ENCODE results near the gene GLYR1.

GLYR1 gene

DNA sequence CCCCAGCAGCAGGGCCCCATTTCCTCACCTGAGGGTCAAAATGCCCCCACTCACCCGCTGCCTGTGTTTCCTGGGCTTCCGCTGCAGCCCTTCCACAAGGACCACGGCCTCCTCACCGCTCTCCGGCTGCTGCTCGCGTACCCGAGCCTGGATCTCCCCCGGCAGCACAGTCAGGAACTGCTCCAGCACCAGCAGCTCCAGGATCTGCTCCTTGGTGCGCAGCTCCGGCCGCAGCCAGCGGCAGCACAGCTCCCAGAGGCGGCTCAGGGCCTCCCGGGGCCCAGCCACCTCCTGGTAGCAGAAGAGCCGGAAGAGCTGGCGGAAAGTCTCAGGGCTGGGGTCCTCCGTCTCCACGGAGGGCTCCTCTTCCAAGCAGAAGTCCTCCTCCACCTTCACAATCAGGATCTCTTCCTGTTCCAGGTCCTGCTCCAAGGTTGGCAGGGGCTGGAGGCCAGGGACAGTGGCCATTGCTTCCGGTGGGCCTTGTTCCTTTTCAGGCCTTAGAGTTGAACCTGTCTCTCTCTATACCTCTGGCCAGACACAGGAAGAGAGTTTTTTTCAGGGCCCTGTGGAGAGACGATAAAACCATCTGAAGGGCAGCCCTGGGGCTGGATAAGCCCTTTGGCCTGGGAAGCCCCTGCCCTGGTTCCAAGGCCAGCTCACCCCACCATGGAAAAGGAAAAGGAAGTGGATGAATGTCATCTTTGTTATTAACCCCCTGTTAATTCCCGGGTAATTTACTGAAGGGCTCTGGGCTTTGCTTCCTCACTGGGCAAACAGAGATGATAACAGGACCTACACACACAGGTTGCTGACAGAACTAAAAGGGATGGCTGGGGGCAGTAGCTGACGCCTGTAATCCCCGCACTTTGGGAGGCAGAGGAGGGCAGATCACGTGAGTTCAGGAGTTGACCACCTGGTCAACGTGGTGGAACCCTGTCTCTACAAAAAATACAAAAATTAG, 81.3 kb downstream of the GLYR1 start:
- H3K9ac ChIP-seq (ENCODE audit: low read depth in 1 of 2, low read length in 2 of 2) = peak overlapping the region; percentile 87 to 89
- H3K27me3 ChIP-seq (ENCODE audit: control insufficient read depth in 1 of 2, insufficient read depth in 2 of 2, low read length in 2 of 2) = no peaks in the 10 kb centered on the region
- H3K27ac ChIP-seq (ENCODE audit: low read depth, low read length) = no peak overlapping the region
- peak overlapping the region; percentile 77 to 90 for H3K4me3 ChIP-seq (ENCODE audit: low read depth in 1 of 2, low read length in 2 of 2)
- no peaks in the 10 kb centered on the region for H3K9me3 ChIP-seq (ENCODE audit: control insufficient read depth in 1 of 2, low read length in 2 of 2)
- peaks cover 0 to 28% of the 10 kb centered on the region in 2 donors for H3K36me3 ChIP-seq (ENCODE audit: control insufficient read depth in 1 of 2, insufficient read depth in 2 of 2, low read length in 2 of 2)
- peaks cover 20 to 33% of the 10 kb centered on the region in 2 donors for H3K4me1 ChIP-seq (ENCODE audit: control insufficient read depth in 1 of 2, insufficient read depth in 2 of 2, low read length in 2 of 2)

DNA sequence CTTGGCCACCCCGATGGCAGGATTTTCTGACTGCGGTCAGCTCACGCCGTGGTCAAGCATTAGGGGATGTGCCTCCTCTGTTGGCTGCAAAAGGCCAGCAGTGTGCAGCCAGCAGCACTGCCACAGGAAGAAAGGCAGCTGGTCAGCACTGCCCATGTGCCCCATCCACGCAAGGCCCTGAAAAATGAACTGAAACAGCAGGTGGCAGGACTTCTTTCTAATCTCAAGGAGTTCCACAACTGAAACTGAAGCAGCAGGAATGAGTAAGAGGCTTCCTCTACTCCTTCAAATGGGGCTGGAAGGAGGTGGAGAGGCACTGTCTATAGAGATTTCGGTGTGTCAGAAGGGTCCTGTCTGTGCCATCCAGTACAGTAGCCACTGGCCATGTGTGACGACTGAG, 83.3 kb downstream of the GLYR1 start:
- Histone ChIP-seq H3K27me3 (ENCODE audit: control insufficient read depth in 1 of 2, insufficient read depth in 2 of 2, low read length in 2 of 2) (no peaks in the 10 kb centered on the region), H3K9ac (ENCODE audit: low read depth in 1 of 2, low read length in 2 of 2) (no peak overlapping the region), H3K27ac (ENCODE audit: low read depth, low read length) (no peak overlapping the region), H3K9me3 (ENCODE audit: control insufficient read depth in 1 of 2, low read length in 2 of 2) (no peaks in the 10 kb centered on the region), H3K4me1 (ENCODE audit: control insufficient read depth in 1 of 2, insufficient read depth in 2 of 2, low read length in 2 of 2) (peaks cover 10 to 26% of the 10 kb centered on the region in 2 donors), H3K36me3 (ENCODE audit: control insufficient read depth in 1 of 2, insufficient read depth in 2 of 2, low read length in 2 of 2) (peaks cover 12 to 48% of the 10 kb centered on the region in 2 donors), H3K4me3 (ENCODE audit: low read depth in 1 of 2, low read length in 2 of 2) (no peak overlapping the region)

DNA sequence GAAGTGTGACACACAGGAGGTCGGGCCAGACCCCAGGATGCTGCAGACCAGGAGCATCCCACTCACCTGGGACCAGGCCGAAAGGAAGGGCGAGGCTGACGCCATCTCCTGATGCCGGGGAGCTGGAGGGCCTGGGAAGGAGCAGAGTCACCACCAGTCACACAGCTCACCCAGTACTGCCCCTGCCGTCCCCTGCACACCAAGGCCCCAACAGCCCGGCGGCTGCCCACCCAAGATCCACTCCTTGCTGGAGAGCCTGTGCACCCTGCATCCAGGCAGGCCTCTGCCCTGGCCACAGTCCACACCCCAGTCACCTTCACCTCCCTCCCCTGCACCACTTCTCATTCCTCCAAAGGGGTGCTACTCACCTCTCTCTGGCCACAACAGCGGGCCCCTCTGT, 84.9 kb downstream of the GLYR1 start:
- Histone ChIP-seq H3K9ac (ENCODE audit: low read depth in 1 of 2, low read length in 2 of 2) (no peak overlapping the region), H3K9me3 (ENCODE audit: control insufficient read depth in 1 of 2, low read length in 2 of 2) (no peaks in the 10 kb centered on the region), H3K4me1 (ENCODE audit: control insufficient read depth in 1 of 2, insufficient read depth in 2 of 2, low read length in 2 of 2) (peaks cover 10 to 16% of the 10 kb centered on the region in 2 donors), H3K27ac (ENCODE audit: low read depth, low read length) (no peak overlapping the region), H3K27me3 (ENCODE audit: control insufficient read depth in 1 of 2, insufficient read depth in 2 of 2, low read length in 2 of 2) (no peaks in the 10 kb centered on the region), H3K4me3 (ENCODE audit: low read depth in 1 of 2, low read length in 2 of 2) (no peak overlapping the region), H3K36me3 (ENCODE audit: control insufficient read depth in 1 of 2, insufficient read depth in 2 of 2, low read length in 2 of 2) (peaks cover 19 to 58% of the 10 kb centered on the region in 2 donors)

DNA sequence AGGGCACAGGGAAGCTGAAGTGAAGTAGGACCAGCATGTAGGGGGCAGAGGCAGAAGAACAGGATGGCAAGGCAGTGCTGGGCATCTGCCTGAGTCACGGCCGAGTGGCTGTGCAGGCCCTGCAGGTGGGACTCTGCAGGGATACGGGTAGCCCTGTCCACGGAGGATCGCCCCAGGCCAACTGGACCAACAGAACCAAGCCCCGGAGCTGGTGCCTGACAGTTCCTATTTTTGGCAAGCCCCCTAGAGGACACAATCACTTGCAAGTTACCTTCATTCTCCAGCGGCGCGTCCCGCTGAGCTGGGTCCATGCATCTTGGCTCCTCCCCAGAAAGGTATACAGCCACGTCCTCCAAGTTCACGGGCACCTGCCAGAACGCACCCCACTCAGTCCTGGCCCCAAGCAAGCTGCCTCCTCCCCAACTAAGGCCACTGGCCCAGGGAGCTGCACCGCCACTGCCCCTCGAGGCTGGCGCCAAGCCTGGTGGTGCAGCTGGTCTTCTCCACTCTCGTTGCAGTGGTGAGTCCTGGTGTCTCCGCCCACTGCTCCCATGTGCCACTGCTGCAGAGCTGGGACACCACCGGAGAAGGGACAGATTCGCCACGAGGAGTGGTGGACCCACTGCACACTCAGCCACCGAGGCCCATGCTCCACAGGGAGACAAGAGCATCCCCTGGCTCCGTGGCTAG, 86.7 kb downstream of the GLYR1 start:
- Histone ChIP-seq H3K4me3 (ENCODE audit: low read depth in 1 of 2, low read length in 2 of 2) (no peak overlapping the region), H3K9me3 (ENCODE audit: control insufficient read depth in 1 of 2, low read length in 2 of 2) (peaks cover 0 to 4% of the 10 kb centered on the region in 2 donors), H3K9ac (ENCODE audit: low read depth in 1 of 2, low read length in 2 of 2) (no peak overlapping the region), H3K36me3 (ENCODE audit: control insufficient read depth in 1 of 2, insufficient read depth in 2 of 2, low read length in 2 of 2) (peaks cover 25 to 62% of the 10 kb centered on the region in 2 donors), H3K27ac (ENCODE audit: low read depth, low read length) (no peak overlapping the region), H3K4me1 (ENCODE audit: control insufficient read depth in 1 of 2, insufficient read depth in 2 of 2, low read length in 2 of 2) (peaks cover 0 to 6% of the 10 kb centered on the region in 2 donors), H3K27me3 (ENCODE audit: control insufficient read depth in 1 of 2, insufficient read depth in 2 of 2, low read length in 2 of 2) (no peaks in the 10 kb centered on the region)

DNA sequence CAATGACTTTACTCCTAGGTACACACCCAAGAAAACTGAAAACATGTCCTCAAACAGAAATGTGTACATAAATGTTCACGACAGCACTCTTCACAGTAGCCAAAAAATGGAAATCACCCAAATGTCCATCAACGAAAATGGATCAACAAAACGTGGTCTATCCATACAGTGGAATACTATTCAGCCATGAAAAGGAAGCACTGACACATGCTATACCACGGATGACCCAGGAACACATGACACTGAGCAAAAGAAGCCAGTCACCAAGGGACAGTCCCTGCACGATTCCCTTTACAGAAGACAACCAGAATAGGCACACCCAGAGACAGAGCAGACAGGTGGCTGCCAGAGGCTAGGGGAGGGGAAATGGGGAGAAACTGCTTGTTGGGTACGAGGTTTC, 91.4 kb downstream of the GLYR1 start:
- Histone ChIP-seq H3K9me3 (ENCODE audit: control insufficient read depth in 1 of 2, low read length in 2 of 2) (peaks cover 0 to 4% of the 10 kb centered on the region in 2 donors), H3K36me3 (ENCODE audit: control insufficient read depth in 1 of 2, insufficient read depth in 2 of 2, low read length in 2 of 2) (peaks cover 44 to 76% of the 10 kb centered on the region in 2 donors)

DNA sequence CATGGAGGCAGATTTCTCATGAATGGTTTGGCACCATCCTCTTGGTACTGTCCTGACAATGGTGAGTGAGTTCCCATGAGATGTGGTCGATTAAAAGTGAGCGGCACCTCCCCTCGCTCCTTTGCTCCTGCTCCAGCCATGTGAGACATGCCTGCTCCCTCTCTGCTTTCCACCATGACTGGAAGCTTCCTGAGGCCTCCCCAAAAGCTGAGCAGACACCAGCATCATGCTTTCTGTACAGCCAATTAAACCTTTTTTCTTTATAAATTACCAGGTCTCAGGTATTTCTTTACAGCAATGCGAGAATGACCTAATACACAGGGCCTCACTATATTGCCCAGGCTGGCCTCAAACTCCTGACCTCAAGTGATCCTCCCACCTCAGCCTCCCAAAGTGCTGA, 92.2 kb downstream of the GLYR1 start:
- H3K36me3 ChIP-seq (ENCODE audit: control insufficient read depth in 1 of 2, insufficient read depth in 2 of 2, low read length in 2 of 2) = peaks cover 39 to 68% of the 10 kb centered on the region in 2 donors
- no peak overlapping the region for H3K9ac ChIP-seq (ENCODE audit: low read depth in 1 of 2, low read length in 2 of 2)
- peaks cover 0 to 4% of the 10 kb centered on the region in 2 donors for H3K9me3 ChIP-seq (ENCODE audit: control insufficient read depth in 1 of 2, low read length in 2 of 2)
- H3K27ac ChIP-seq (ENCODE audit: low read depth, low read length) = no peak overlapping the region
- H3K4me1 ChIP-seq (ENCODE audit: control insufficient read depth in 1 of 2, insufficient read depth in 2 of 2, low read length in 2 of 2) = no peaks in the 10 kb centered on the region
- H3K4me3 ChIP-seq (ENCODE audit: low read depth in 1 of 2, low read length in 2 of 2) = no peak overlapping the region
- H3K27me3 ChIP-seq (ENCODE audit: control insufficient read depth in 1 of 2, insufficient read depth in 2 of 2, low read length in 2 of 2) = no peaks in the 10 kb centered on the region

More for the DNA sequence above, 91.4 kb downstream of the GLYR1 start:
- H3K4me1 ChIP-seq (ENCODE audit: control insufficient read depth in 1 of 2, insufficient read depth in 2 of 2, low read length in 2 of 2) = no peaks in the 10 kb centered on the region
- no peak overlapping the region for H3K4me3 ChIP-seq (ENCODE audit: low read depth in 1 of 2, low read length in 2 of 2)
- no peaks in the 10 kb centered on the region for H3K27me3 ChIP-seq (ENCODE audit: control insufficient read depth in 1 of 2, insufficient read depth in 2 of 2, low read length in 2 of 2)
- H3K27ac ChIP-seq (ENCODE audit: low read depth, low read length) = no peak overlapping the region
- H3K9ac ChIP-seq (ENCODE audit: low read depth in 1 of 2, low read length in 2 of 2) = no peak overlapping the region

DNA sequence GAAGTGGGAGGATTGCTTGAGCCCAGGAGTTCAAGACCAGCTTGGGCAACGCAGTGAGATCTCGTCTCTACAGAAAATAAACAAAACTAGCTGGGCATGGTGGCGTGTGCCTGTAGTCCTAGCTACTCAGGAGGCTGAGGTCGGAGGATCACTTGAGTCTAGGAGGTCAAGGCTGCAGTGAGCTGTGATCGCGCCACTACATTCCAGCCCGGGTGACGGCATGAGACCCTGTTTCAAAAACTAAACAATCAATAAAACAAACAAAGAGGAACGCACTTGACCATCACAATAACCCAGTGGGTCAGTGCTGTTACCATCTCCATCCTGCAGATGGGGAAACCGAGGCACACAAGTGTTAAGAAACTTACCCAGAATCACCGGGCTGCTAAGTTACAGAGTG, 93.9 kb downstream of the GLYR1 start:
- H3K9me3 ChIP-seq (ENCODE audit: control insufficient read depth in 1 of 2, low read length in 2 of 2) = peaks cover 0 to 4% of the 10 kb centered on the region in 2 donors
- no peak overlapping the region for H3K4me3 ChIP-seq (ENCODE audit: low read depth in 1 of 2, low read length in 2 of 2)
- no peaks in the 10 kb centered on the region for H3K27me3 ChIP-seq (ENCODE audit: control insufficient read depth in 1 of 2, insufficient read depth in 2 of 2, low read length in 2 of 2)
- peaks cover 28 to 52% of the 10 kb centered on the region in 2 donors for H3K36me3 ChIP-seq (ENCODE audit: control insufficient read depth in 1 of 2, insufficient read depth in 2 of 2, low read length in 2 of 2)
- H3K27ac ChIP-seq (ENCODE audit: low read depth, low read length) = no peak overlapping the region
- no peak overlapping the region for H3K9ac ChIP-seq (ENCODE audit: low read depth in 1 of 2, low read length in 2 of 2)
- no peaks in the 10 kb centered on the region for H3K4me1 ChIP-seq (ENCODE audit: control insufficient read depth in 1 of 2, insufficient read depth in 2 of 2, low read length in 2 of 2)

Measured in duodenal mucosa (tissue), 2 donors.